ENCODE data around the gene RPL19.

RPL19 gene

GRCh38 chr17:39252788-39253460 lies 52.8 kb downstream of the RPL19 start:
- no peak for TF ChIP-seq JUND (IDR thresholded peaks at IDR 0.05; ENCODE audit: low read depth)
- in situ Hi-C loops (cut with HindIII; ENCODE audit: low pct_unique_long_range_greater_than_20kb, low sequenced_read_pairs), result no loop called here
- DNase-seq (ENCODE audit: low read depth in 1 of 2, low spot score in 1 of 2), result no peak
